Fibroblast of skin of back (primary cell): ENCODE results near the gene VIT. TPM values are rescaled to one million over a fixed set of nuclear protein-coding genes. Genes with fewer than 3 reads are reported as not detected.
A peak's percentile ranks its signal among the peaks of the same experiment; 100 is the strongest.

Experiments used
- DNase-seq: peaks from one replicate; pipeline ENCODE4 v3.0.0-alpha.2; 2013
- polyA plus RNA-seq, 2 experiments: library from polyadenylated mRNA; unstranded; fragments of 120-200 nt; gene quantifications; one replicate each; pipeline ENCODE4 v1.2.1, GENCODE V29; 2013; ENCODE audit not compliant: insufficient read length in 2 of 2

VIT gene
- 0.06 TPM for polyA plus RNA-seq (2013, experiment 1 of 2; ENCODE audit: insufficient read length)
- polyA plus RNA-seq (2013, experiment 2 of 2; ENCODE audit: insufficient read length): 0.10 TPM

GRCh38 chr2:36696533-36696932 is at the start of gene VIT:
VIT (plus strand) TSS chr2:36696707; CDS start chr2:36716371, 19,664 bp downstream.
- DNase-seq: no peak

- peak; percentile 77 for DNase-seq
Observed at GRCh38 chr2:36650031-36650829, 46.3 kb upstream of the VIT start.

GRCh38 chr2:36653155-36653554 is 43.4 kb upstream of the VIT start:
- DNase-seq: no peak

- no peak for DNase-seq
Observed at GRCh38 chr2:36653967-36654694, 42.4 kb upstream of the VIT start.

GRCh38 chr2:36655453-36655852 is 41.1 kb upstream of the VIT start:
- DNase-seq: peak; percentile 95

GRCh38 chr2:36657703-36658102 is 38.8 kb upstream of the VIT start:
- DNase-seq: no peak

- no peak for DNase-seq
Observed at GRCh38 chr2:36658277-36658748, 38.2 kb upstream of the VIT start.

GRCh38 chr2:36659218-36659617 is 37.3 kb upstream of the VIT start:
- no peak for DNase-seq

- peak; percentile 21 for DNase-seq
Observed at GRCh38 chr2:36659872-36660312, 36.6 kb upstream of the VIT start.

GRCh38 chr2:36662638-36663037 is 33.9 kb upstream of the VIT start:
- no peak for DNase-seq

- no peak for DNase-seq
Observed at GRCh38 chr2:36663295-36663694, 33.2 kb upstream of the VIT start.

- peak; percentile 81 for DNase-seq
Observed at GRCh38 chr2:36663851-36664695, 32.4 kb upstream of the VIT start.

- DNase-seq: no peak
Observed at GRCh38 chr2:36664696-36665076, 31.8 kb upstream of the VIT start.

GRCh38 chr2:36667931-36668330 is 28.6 kb upstream of the VIT start:
- no peak for DNase-seq

GRCh38 chr2:36670881-36671595 is 25.5 kb upstream of the VIT start:
- peak; percentile 36 for DNase-seq

- no peak for DNase-seq
Observed at GRCh38 chr2:36671731-36672130, 24.8 kb upstream of the VIT start.

- peak; percentile 58 for DNase-seq
Observed at GRCh38 chr2:36672199-36672598, 24.3 kb upstream of the VIT start.

- no peak for DNase-seq
Observed at GRCh38 chr2:36675579-36676282, 20.8 kb upstream of the VIT start.

GRCh38 chr2:36676364-36676763 is 20.1 kb upstream of the VIT start:
- no peak for DNase-seq

- DNase-seq: no peak
Observed at GRCh38 chr2:36677386-36677785, 19.1 kb upstream of the VIT start.

- peak; percentile 27 for DNase-seq
Observed at GRCh38 chr2:36677996-36678605, 18.4 kb upstream of the VIT start.
